ENCODE measurements around the gene CMTM4.

The CMTM4 gene

GRCh38 chr16:66741169-66741900, 44.8 kb upstream of the CMTM4 start:
- no peak overlapping the region for H2AFZ ChIP-seq (ENCODE audit: low read length)
- peaks cover 74% of the 10 kb centered on the region for H3K36me3 ChIP-seq (ENCODE audit: insufficient read depth, low read length)
- peaks cover 96% of the 10 kb centered on the region for H3K79me2 ChIP-seq (ENCODE audit: insufficient read depth, low read length)
- no peaks in the 10 kb centered on the region for H3F3A ChIP-seq (ENCODE audit: low read depth)
- peaks cover 64% of the 10 kb centered on the region for H4K20me1 ChIP-seq (ENCODE audit: insufficient read depth, low read length, poor library complexity, severe bottlenecking)
- no peaks in the 10 kb centered on the region for H3K27me3 ChIP-seq (ENCODE audit: insufficient read depth, low read length, poor library complexity, severe bottlenecking)
- H3K9me3 ChIP-seq (ENCODE audit: insufficient read depth, low read depth, low read length): no peaks in the 10 kb centered on the region
- peak overlapping the region; percentile 23 for H3K4me2 ChIP-seq (ENCODE audit: low read depth, low read length, poor library complexity, severe bottlenecking)
- H3K4me3 ChIP-seq (ENCODE audit: low read length, poor library complexity, severe bottlenecking): no peak overlapping the region
- H3K9me2 ChIP-seq (replicated peaks; ENCODE audit: low read depth, low read length): no peaks in the 10 kb centered on the region
- H3K9ac ChIP-seq (ENCODE audit: low read depth, low read length, poor library complexity, severe bottlenecking): no peak overlapping the region
- H3K4me1 ChIP-seq (ENCODE audit: insufficient read depth, low read length, poor library complexity, severe bottlenecking): peaks cover 21% of the 10 kb centered on the region
- TF ChIP-seq CTCF (conservative IDR thresholded peaks at IDR 0.05; ENCODE audit: low read length): no peak

- TF ChIP-seq CTCF (conservative IDR thresholded peaks at IDR 0.05; ENCODE audit: low read length) (no peak), EZH2phosphoT487 (IDR thresholded peaks at IDR 0.05; ENCODE audit: borderline replicate concordance) (no peak)
- H3K79me2 ChIP-seq (ENCODE audit: insufficient read depth, low read length): peaks cover 95% of the 10 kb centered on the region
- peaks cover 82% of the 10 kb centered on the region for H3K36me3 ChIP-seq (ENCODE audit: insufficient read depth, low read length)
These were observed 44.0 kb upstream of the CMTM4 start for GRCh38 chr16:66740533-66740932.

GRCh38 chr16:66740010-66740409, 43.5 kb upstream of the CMTM4 start:
- TF ChIP-seq EZH2phosphoT487 (IDR thresholded peaks at IDR 0.05; ENCODE audit: borderline replicate concordance) (no peak), CTCF (conservative IDR thresholded peaks at IDR 0.05; ENCODE audit: low read length) (peak; percentile 82)
- Histone ChIP-seq H3K9me2 (replicated peaks; ENCODE audit: low read depth, low read length) (no peaks in the 10 kb centered on the region), H3K9ac (ENCODE audit: low read depth, low read length, poor library complexity, severe bottlenecking) (no peak overlapping the region), H3K36me3 (ENCODE audit: insufficient read depth, low read length) (peaks cover 87% of the 10 kb centered on the region), H3K4me2 (ENCODE audit: low read depth, low read length, poor library complexity, severe bottlenecking) (peak overlapping the region; percentile 23), H3K27me3 (ENCODE audit: insufficient read depth, low read length, poor library complexity, severe bottlenecking) (no peaks in the 10 kb centered on the region), H2AFZ (ENCODE audit: low read length) (no peak overlapping the region), H3K4me3 (ENCODE audit: low read length, poor library complexity, severe bottlenecking) (no peak overlapping the region), H4K20me1 (ENCODE audit: insufficient read depth, low read length, poor library complexity, severe bottlenecking) (peaks cover 58% of the 10 kb centered on the region), H3K4me1 (ENCODE audit: insufficient read depth, low read length, poor library complexity, severe bottlenecking) (peaks cover 16% of the 10 kb centered on the region), H3K9me3 (ENCODE audit: insufficient read depth, low read depth, low read length) (no peaks in the 10 kb centered on the region), H3K79me2 (ENCODE audit: insufficient read depth, low read length) (peaks cover 90% of the 10 kb centered on the region), H3F3A (ENCODE audit: low read depth) (no peaks in the 10 kb centered on the region)

More at GRCh38 chr16:66740533-66740932, 44.0 kb upstream of the CMTM4 start:
- H3K9ac ChIP-seq (ENCODE audit: low read depth, low read length, poor library complexity, severe bottlenecking): no peak overlapping the region
- no peaks in the 10 kb centered on the region for H3K9me2 ChIP-seq (replicated peaks; ENCODE audit: low read depth, low read length)
- H3K27me3 ChIP-seq (ENCODE audit: insufficient read depth, low read length, poor library complexity, severe bottlenecking): no peaks in the 10 kb centered on the region
- H3K4me3 ChIP-seq (ENCODE audit: low read length, poor library complexity, severe bottlenecking): no peak overlapping the region
- peaks cover 16% of the 10 kb centered on the region for H3K4me1 ChIP-seq (ENCODE audit: insufficient read depth, low read length, poor library complexity, severe bottlenecking)
- H3K4me2 ChIP-seq (ENCODE audit: low read depth, low read length, poor library complexity, severe bottlenecking): peak overlapping the region; percentile 23
- no peak overlapping the region for H2AFZ ChIP-seq (ENCODE audit: low read length)
- H4K20me1 ChIP-seq (ENCODE audit: insufficient read depth, low read length, poor library complexity, severe bottlenecking): peaks cover 58% of the 10 kb centered on the region
- no peaks in the 10 kb centered on the region for H3K9me3 ChIP-seq (ENCODE audit: insufficient read depth, low read depth, low read length)
- H3F3A ChIP-seq (ENCODE audit: low read depth): no peaks in the 10 kb centered on the region
